H1 (cell line): ENCODE data around the gene CFAP97D2. TPM values are rescaled to one million over a fixed set of nuclear protein-coding genes. Genes with fewer than 3 reads are reported as not detected.

Experiments used
- BCL11A ChIP-seq, 2 experiments: IDR thresholded peaks; one replicate each; pipeline ENCODE4 v1.6.1; 2011; ENCODE audit warnings: low read depth in 2 of 2, low read length in 2 of 2, mild to moderate bottlenecking in 2 of 2
- CTCF ChIP-seq, 3 experiments: IDR thresholded peaks; 1 replicate in 2 of 3; 2 replicates in 1 of 3; pipeline versions ENCODE4 v1.5.1 to v1.6.1; 2011; ENCODE audit warnings: low read length in 3 of 3, mild to moderate bottlenecking in 3 of 3, inconsistent platforms in 2 of 3, low read depth in 1 of 3, moderate library complexity in 1 of 3; ENCODE audit not compliant: insufficient read depth in 1 of 3; ENCODE audit errors: control extremely low read depth in 1 of 3
- E2F6 ChIP-seq: IDR thresholded peaks from 2 replicates; pipeline ENCODE4 v1.6.1; 2012; ENCODE audit warnings: inconsistent platforms
- GTF2F1 ChIP-seq: IDR thresholded peaks from 2 replicates; pipeline ENCODE4 v1.6.1; 2012; ENCODE audit warnings: low read depth, low read length, improper control_type of control experiment, borderline replicate concordance
- POU5F1 ChIP-seq: IDR thresholded peaks from 2 replicates; pipeline ENCODE4 v1.6.1; 2011; ENCODE audit warnings: low read depth, mild to moderate bottlenecking, low read length, moderate library complexity
- RBBP5 ChIP-seq: IDR thresholded peaks from 2 replicates; pipeline ENCODE4 v1.7.1; 2012; ENCODE audit warnings: low read depth, mild to moderate bottlenecking, inconsistent platforms, low read length, moderate library complexity, borderline replicate concordance
- SAP30 ChIP-seq: fragments of 300-600 bp; sonication (generic); IDR thresholded peaks from 2 replicates; pipeline ENCODE4 v1.7.1; 2012; ENCODE audit warnings: low read length, moderate library complexity, mild to moderate bottlenecking, inconsistent platforms; ENCODE audit not compliant: insufficient read depth, insufficient replicate concordance
- SP4 ChIP-seq: IDR thresholded peaks from 2 replicates; pipeline ENCODE4 v1.6.1; 2012; ENCODE audit warnings: low read length, inconsistent platforms
- TEAD4 ChIP-seq: IDR thresholded peaks from 2 replicates; pipeline ENCODE4 v1.6.1; 2012; ENCODE audit warnings: low read depth, low read length, inconsistent platforms, mixed read lengths
- polyA plus RNA-seq, 7 experiments: library from polyadenylated mRNA; depleted of rRNA in 3 of 7; stranded (reverse) in 5 of 7; unstranded in 2 of 7; fragments of >200 nt in 5 of 7; fragments of 200-250 nt in 2 of 7; gene quantifications; 1 replicate in 5 of 7; 2 replicates in 1 of 7; 4 replicates in 1 of 7; pipeline versions ENCODE4 v1.2.1 to v1.2.3, GENCODE V29; 2011 to 2013; ENCODE audit warnings: missing spikeins in 2 of 7, mixed read lengths in 2 of 7
- total RNA-seq: library from RNA; stranded (reverse); fragmentation: NEBNext Ultra II Directional; extraction: Animal tissue kit (Norgen Biotek cat#: 25700); gene quantifications from 2 replicates; pipeline ENCODE4 v1.2.1, GENCODE V29; 2021

Gene CFAP97D2
- total and polyA plus RNA-seq, 2 of the 8 experiments (the other 6 are each of a cell fraction or from before 2014, with no cell fraction given), result not detected

GRCh38 chr13:114149774-114150740, 29.0 kb upstream of the CFAP97D2 start (continued):
- no peak for TF ChIP-seq BCL11A (IDR thresholded peaks at IDR 0.05; ENCODE audit: low read depth in 2 of 2, low read length in 2 of 2)
- no peak for TF ChIP-seq SP4
- TF ChIP-seq GTF2F1, result no peak
- TF ChIP-seq RBBP5, result no peak
- no peak for TF ChIP-seq POU5F1
- TF ChIP-seq CTCF (IDR thresholded peaks at IDR 0.05; ENCODE audit: control extremely low read depth in 1 of 3, insufficient read depth in 1 of 3, low read depth in 1 of 3, low read length in 3 of 3), result no peak
- TF ChIP-seq SAP30, result no peak
- TF ChIP-seq E2F6, result no peak
- TF ChIP-seq TEAD4, result no peak
- TF ChIP-seq, all 59 proteins: peak for 0
